GM23248 (cell line): ENCODE measurements around the gene VPS13A.
"Not testable (repeated sequence)": the region's sequence is repeated elsewhere in the genome, so short reads cannot be mapped to it uniquely, and the experiment has no call there.

Source experiments
- EZH2 ChIP-seq: fragments of 200-600 bp; sonication (generic); IDR thresholded peaks from 2 replicates; pipeline ENCODE4 v1.6.1; 2018; ENCODE audit warnings: antibody characterized with exemption, mild to moderate bottlenecking; ENCODE audit not compliant: insufficient read depth, poor library complexity, severe bottlenecking
- EZH2phosphoT487 ChIP-seq: fragments of 200-600 bp; sonication (generic); IDR thresholded peaks from 2 replicates; pipeline ENCODE4 v1.6.1; 2018; ENCODE audit warnings: antibody characterized with exemption, moderate library complexity, mild to moderate bottlenecking, low read depth; ENCODE audit not compliant: insufficient read depth

DNA sequence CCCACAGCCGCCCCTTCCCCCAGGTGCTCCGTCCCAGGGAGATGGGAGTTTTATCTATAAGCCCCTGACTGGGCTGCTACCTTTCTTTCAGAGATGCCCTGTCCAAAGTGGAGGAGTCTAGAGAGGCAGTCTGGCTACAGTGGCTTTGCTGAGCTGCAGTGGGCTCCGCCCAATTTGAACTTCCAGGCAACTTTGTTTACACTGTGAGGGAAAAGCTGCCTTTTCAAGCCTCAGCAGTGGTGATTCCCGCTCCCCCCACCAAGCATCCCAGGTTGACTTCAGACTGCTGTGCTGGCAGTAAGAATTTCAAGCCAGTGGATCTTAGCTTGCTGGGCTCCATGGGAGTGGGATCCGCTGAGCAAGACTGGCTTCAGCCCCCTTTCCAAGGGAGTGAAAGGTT, 90.4 kb downstream of the VPS13A start:
- TF ChIP-seq EZH2, EZH2phosphoT487: not testable (repeated sequence)
